Mucosa of stomach (tissue), 1 donor: Measurements from ENCODE around the gene CNTD1.

Source experiments
- H3K27me3 ChIP-seq: one replicate; pipeline ENCODE4 v1.7.0; 2013; ENCODE audit warnings: mild to moderate bottlenecking, low read length; ENCODE audit not compliant: control insufficient read depth, insufficient read depth
- H3K36me3 ChIP-seq: one replicate; pipeline ENCODE4 v1.7.0; 2013; ENCODE audit warnings: low read length; ENCODE audit not compliant: control insufficient read depth, insufficient read depth
- H3K4me1 ChIP-seq: one replicate; pipeline ENCODE4 v1.7.0; 2013; ENCODE audit warnings: mild to moderate bottlenecking, low read length; ENCODE audit not compliant: control insufficient read depth, insufficient read depth
- H3K4me3 ChIP-seq: one replicate; pipeline ENCODE4 v1.7.0; 2013; ENCODE audit warnings: low read length
- H3K9ac ChIP-seq: one replicate; pipeline ENCODE4 v1.7.0; 2013; ENCODE audit warnings: mild to moderate bottlenecking, low read length, moderate library complexity
- H3K9me3 ChIP-seq: one replicate; pipeline ENCODE4 v1.7.0; 2013; ENCODE audit warnings: mild to moderate bottlenecking, low read length, moderate library complexity; ENCODE audit not compliant: control insufficient read depth
- donor health status: Pancreatic carcinoma.

CNTD1 gene

DNA sequence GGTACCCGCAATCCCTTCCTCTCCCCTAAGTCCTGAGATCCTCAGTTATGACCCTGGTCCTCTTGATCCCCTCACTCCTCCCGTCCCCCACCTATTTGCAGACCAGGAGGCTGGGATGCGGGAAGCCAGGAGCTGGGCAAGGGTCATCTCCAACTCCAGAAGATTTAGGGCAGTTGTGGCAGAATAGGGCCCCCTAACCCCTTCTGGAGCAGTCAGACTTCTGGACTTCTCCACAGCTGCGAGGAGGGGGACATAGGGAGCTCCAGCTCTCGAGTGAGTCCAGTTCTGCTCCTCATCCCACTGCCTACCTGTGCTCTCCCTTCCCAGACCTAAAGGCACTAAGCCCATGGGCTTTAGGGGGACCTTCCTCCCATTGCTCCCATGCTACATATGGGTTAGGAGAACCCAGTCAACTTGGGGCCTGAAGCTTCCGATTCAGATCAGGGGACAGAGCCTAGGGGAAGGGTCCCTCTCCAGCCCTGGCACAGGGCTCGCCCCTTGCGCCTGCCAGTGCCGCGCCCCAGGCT is 17.0 kb upstream of the CNTD1 start:
- no peaks in the 10 kb centered on the region for H3K36me3 ChIP-seq
- H3K9me3 ChIP-seq: no peaks in the 10 kb centered on the region
- peaks cover 23% of the 10 kb centered on the region for H3K4me1 ChIP-seq
- H3K4me3 ChIP-seq: no peak overlapping the region
- peak overlapping the region; percentile 22 for H3K9ac ChIP-seq
- H3K27me3 ChIP-seq: peaks cover 62% of the 10 kb centered on the region

DNA sequence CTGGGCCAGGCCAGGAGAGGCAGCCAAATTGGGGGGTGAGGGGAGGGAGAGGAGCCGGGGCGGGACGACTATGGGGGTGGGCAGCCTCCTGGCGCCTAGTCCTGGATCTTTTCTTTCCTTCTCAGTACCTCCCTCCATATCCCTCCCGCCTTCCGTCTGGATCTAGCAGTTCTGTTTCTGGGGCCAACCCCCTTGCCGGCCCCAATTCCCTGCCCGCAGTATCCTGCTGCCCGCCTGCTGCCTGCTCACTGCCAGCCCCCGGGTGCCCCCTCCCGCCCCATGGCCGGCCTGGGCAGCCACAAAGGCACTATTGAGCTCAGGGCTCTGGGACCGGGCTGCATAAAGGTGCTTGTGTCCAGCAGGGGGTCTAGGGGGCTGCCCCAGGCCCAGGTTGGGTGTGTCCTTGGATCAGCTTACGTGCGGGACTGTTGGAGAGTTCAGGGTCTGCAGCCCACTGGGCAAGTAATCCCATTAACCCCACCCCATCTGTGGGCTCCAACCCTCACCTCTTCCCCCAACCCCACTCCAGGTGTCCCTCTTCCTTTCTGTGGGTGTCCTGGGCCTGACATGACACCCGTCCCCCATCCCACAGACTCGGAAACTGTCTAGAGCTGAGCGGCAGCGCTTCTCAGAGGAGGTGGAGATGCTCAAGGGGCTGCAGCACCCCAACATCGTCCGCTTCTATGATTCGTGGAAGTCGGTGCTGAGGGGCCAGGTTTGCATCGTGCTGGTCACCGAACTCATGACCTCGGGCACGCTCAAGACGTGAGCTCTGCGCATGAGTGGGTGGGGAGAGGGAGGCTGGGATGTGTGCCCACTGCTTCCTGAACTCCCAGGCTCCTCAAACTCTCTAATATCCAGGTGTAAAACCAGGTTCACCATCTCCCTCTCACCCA is 16.2 kb upstream of the CNTD1 start:
- Histone ChIP-seq H3K4me3 (no peak overlapping the region), H3K4me1 (peaks cover 23% of the 10 kb centered on the region), H3K36me3 (no peaks in the 10 kb centered on the region), H3K9me3 (no peaks in the 10 kb centered on the region), H3K9ac (peak overlapping the region; percentile 22), H3K27me3 (peaks cover 69% of the 10 kb centered on the region)

DNA sequence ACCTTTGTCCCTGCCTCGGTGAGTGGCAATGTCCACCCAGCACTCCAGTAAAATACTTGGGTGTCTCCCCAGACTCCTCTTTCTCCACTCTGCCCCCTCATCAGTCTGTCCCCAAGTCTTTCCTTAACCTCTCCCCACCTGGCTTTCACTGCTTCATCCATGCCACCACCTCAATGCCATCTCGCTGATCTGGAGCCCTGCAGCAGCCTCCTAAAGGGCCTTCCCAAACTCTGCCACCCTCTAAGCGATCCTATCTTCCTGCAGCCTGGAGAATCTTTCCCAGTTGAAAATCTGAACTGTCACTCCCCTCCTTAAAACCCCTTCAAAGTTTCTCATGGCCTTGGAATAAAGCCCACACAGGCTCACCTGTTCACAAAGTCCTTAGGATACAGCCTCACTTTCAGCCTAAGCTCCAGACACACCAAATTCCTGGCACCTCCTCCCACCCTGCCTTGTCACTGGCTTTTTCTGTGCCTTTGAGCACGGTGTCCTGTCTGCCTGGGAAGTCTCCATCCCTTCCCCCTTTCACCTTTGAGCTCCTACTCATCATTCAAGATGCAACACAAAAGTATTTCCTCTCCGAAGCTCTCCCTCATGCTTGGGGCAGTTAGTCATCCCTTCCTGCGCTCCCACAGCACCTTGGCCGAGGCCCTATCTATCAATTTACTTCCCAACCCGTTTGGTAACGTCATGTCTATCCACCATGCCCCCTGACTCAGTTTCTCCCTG is 15.4 kb upstream of the CNTD1 start:
- H3K27me3 ChIP-seq: peaks cover 71% of the 10 kb centered on the region
- H3K9me3 ChIP-seq: no peaks in the 10 kb centered on the region
- peaks cover 23% of the 10 kb centered on the region for H3K4me1 ChIP-seq
- H3K9ac ChIP-seq: no peak overlapping the region
- H3K4me3 ChIP-seq: no peak overlapping the region
- no peaks in the 10 kb centered on the region for H3K36me3 ChIP-seq

DNA sequence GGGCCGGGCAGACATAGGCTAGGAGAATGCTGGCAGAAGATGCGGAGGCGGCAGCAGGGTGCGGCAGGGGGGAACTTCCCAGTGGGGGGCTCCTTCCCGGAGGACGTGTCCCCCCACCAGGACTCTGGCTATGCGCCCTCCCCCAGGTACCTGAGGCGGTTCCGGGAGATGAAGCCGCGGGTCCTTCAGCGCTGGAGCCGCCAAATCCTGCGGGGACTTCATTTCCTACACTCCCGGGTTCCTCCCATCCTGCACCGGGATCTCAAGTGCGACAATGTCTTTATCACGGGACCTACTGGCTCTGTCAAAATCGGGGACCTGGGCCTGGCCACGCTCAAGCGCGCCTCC is 14.9 kb upstream of the CNTD1 start:
- no peak overlapping the region for H3K9ac ChIP-seq
- H3K27me3 ChIP-seq: peaks cover 73% of the 10 kb centered on the region
- peaks cover 23% of the 10 kb centered on the region for H3K4me1 ChIP-seq
- H3K4me3 ChIP-seq: no peak overlapping the region
- H3K36me3 ChIP-seq: no peaks in the 10 kb centered on the region
- H3K9me3 ChIP-seq: no peaks in the 10 kb centered on the region

DNA sequence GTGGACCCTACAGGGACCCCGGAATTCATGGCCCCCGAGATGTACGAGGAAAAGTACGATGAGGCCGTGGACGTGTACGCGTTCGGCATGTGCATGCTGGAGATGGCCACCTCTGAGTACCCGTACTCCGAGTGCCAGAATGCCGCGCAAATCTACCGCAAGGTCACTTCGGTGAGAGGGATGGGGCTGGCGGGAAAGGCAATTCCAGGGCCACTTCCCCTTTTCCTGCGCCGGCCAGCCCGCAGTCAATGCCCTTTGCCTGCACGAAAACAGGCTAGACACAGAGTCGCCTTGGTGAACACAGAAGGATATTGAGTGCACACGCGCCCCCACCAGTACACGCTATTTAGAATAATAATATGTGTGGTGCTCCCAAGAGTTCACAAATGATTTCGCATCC is 14.3 kb upstream of the CNTD1 start:
- Histone ChIP-seq H3K27me3 (peaks cover 75% of the 10 kb centered on the region), H3K36me3 (no peaks in the 10 kb centered on the region), H3K4me1 (peaks cover 21% of the 10 kb centered on the region), H3K4me3 (no peak overlapping the region), H3K9ac (no peak overlapping the region), H3K9me3 (no peaks in the 10 kb centered on the region)

GRCh38 chr17:42784811-42785592 is 13.7 kb upstream of the CNTD1 start:
- Histone ChIP-seq H3K4me1 (peaks cover 15% of the 10 kb centered on the region), H3K36me3 (no peaks in the 10 kb centered on the region), H3K27me3 (peaks cover 74% of the 10 kb centered on the region), H3K9me3 (no peaks in the 10 kb centered on the region), H3K9ac (no peak overlapping the region), H3K4me3 (no peak overlapping the region)

DNA sequence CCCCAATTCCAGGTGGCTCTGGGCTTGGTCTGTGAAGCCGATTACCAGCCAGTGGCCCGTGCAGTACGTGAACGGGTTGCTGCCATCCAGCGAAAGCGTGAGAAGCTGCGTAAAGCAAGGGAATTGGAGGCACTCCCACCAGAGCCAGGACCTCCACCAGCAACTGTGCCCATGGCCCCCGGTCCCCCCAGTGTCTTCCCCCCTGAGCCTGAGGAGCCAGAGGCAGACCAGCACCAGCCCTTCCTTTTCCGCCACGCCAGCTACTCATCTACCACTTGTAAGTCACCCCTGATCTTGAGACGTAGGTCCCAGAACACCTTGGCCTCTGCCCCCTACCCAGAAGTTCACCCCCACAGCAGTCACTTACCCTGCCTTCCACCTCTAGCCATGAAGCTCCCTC is 11.4 kb upstream of the CNTD1 start:
- Histone ChIP-seq H3K27me3 (peaks cover 54% of the 10 kb centered on the region), H3K9me3 (no peaks in the 10 kb centered on the region), H3K4me3 (no peak overlapping the region), H3K36me3 (no peaks in the 10 kb centered on the region), H3K4me1 (no peaks in the 10 kb centered on the region), H3K9ac (no peak overlapping the region)

GRCh38 chr17:42791948-42792347 is 6.7 kb upstream of the CNTD1 start:
- Histone ChIP-seq H3K9ac (no peak overlapping the region), H3K27me3 (peaks cover 11% of the 10 kb centered on the region), H3K4me3 (no peak overlapping the region), H3K9me3 (no peaks in the 10 kb centered on the region), H3K36me3 (no peaks in the 10 kb centered on the region), H3K4me1 (peaks cover 4% of the 10 kb centered on the region)

DNA sequence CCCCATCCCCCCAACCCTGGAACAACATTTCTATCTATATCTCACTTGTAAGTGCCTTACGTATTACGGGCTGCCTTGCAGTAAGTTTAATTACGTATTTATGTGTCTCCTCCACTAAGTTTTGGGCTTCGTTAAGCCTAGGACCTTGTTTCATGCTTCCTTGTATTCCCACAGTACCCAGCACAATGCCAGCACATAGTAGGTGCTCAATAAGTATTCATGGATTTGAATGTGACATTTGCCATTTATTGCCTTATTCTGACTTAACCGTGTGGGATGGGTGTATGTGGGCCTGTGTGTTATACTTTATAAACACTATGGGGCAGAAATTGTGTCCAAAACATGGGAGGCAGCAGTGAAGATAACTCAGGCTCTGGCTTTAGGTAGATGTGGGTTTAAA is 6.1 kb upstream of the CNTD1 start:
- Histone ChIP-seq H3K36me3 (no peaks in the 10 kb centered on the region), H3K4me3 (no peak overlapping the region), H3K4me1 (peaks cover 10% of the 10 kb centered on the region), H3K9me3 (no peaks in the 10 kb centered on the region), H3K27me3 (peaks cover 5% of the 10 kb centered on the region), H3K9ac (no peak overlapping the region)

- no peaks in the 10 kb centered on the region for H3K27me3 ChIP-seq
- peaks cover 21% of the 10 kb centered on the region for H3K4me1 ChIP-seq
- H3K36me3 ChIP-seq: no peaks in the 10 kb centered on the region
- no peak overlapping the region for H3K4me3 ChIP-seq
- no peak overlapping the region for H3K9ac ChIP-seq
- H3K9me3 ChIP-seq: no peaks in the 10 kb centered on the region
Observed at GRCh38 chr17:42795061-42795460, 3.6 kb upstream of the CNTD1 start.

DNA sequence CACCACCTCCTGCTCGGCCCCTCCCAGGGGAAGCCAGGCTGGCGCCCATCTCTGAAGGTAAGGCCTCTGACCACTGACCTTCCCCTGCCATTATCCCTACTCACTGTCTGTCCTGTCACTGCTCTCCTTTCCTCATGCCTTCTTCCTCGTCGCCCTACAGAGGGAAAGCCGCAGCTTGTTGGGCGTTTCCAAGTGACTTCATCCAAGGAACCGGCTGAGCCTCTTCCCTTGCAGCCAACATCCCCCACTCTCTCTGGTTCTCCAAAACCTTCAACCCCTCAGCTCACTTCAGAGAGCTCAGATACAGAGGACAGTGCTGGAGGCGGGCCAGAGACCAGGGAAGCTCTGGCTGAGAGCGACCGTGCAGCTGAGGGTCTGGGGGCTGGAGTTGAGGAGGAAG is 3.2 kb upstream of the CNTD1 start:
- Histone ChIP-seq H3K4me3 (no peak overlapping the region), H3K9me3 (no peaks in the 10 kb centered on the region), H3K4me1 (peaks cover 21% of the 10 kb centered on the region), H3K9ac (no peak overlapping the region), H3K27me3 (no peaks in the 10 kb centered on the region), H3K36me3 (no peaks in the 10 kb centered on the region)
